Measurements from ENCODE around the gene TNKS1BP1.

- TF ChIP-seq CTCF (IDR thresholded peaks at IDR 0.05; ENCODE audit: low read length) (no peak), EZH2 (IDR thresholded peaks at IDR 0.05; ENCODE audit: borderline replicate concordance, low read length) (no peak)
These were observed 36.9 kb downstream of the TNKS1BP1 start for GRCh38 chr11:57287884-57288283.

All from OCI-LY1 (cell line).